ENCODE measurements around the gene MMRN2. TPM values are rescaled to one million over a fixed set of nuclear protein-coding genes. Genes with fewer than 3 reads are reported as not detected.
A peak's percentile ranks its signal among the peaks of the same experiment; 100 is the strongest.

The MMRN2 gene
- total RNA-seq, 1 donor from 2014 or later: 3.9 TPM

GRCh38 chr10:86946213-86947155, 10.9 kb downstream of the MMRN2 start:
- H3K36me3 ChIP-seq (ENCODE audit: control insufficient read depth, insufficient read depth, low read length): no peaks in the 10 kb centered on the region
- peaks cover 5% of the 10 kb centered on the region for H3K27me3 ChIP-seq (ENCODE audit: control insufficient read depth, insufficient read depth, low read length)
- no peak for FAIRE-seq
- TF ChIP-seq CTCF (IDR thresholded peaks at IDR 0.05; ENCODE audit: insufficient read depth, low read length, severe bottlenecking): no peak
- no peak for DNase-seq (ENCODE audit: low read depth)
- no peak overlapping the region for H3K4me3 ChIP-seq (ENCODE audit: low read depth, low read length)

DNA sequence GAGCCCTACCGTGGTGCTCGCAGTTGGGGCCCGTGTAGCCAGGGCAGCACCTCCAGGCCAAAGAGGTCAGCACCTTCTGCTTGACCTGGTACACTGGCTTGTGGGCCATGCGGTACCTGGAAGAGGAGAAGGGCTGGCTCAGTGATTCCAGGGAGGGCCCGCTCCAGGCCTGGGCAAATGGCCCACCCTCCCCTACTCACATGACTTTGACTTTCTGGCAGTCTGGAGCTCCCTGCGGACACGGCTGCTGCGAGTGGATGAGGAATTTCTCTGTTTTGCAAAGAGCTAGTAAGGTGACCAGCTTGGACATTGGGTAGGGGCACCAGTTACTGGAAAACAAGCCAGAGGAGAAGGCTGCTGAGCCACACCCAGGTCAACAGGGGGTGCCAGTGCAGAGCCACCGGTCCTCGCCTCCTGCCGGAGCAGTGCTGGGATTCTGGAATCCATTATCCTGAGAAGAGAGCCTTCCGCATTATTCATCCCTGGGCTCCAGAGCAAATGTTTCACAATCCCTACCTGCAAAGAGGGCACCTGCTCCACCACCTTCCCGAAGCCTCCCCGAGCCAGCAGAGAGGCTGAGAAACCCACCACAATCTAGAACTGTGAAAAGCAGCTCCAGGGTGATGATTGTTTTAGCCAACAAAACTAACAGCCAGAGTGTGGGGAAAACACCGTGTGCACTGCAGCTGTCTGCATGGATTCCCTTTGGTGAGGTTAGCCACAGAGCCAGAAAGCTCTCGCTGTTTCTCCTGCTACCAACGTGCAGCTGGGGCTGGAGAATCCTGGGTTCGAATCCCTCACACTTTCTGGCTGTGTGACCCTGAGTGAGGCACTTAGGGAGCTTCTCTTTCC, 11.8 kb downstream of the MMRN2 start:
- no peak overlapping the region for H3K4me3 ChIP-seq (ENCODE audit: low read depth, low read length)
- peak; percentile 38 for TF ChIP-seq CTCF (IDR thresholded peaks at IDR 0.05; ENCODE audit: insufficient read depth, low read length, severe bottlenecking)
- FAIRE-seq: no peak
- peaks cover 5% of the 10 kb centered on the region for H3K27me3 ChIP-seq (ENCODE audit: control insufficient read depth, insufficient read depth, low read length)
- DNase-seq (ENCODE audit: low read depth): no peak
- H3K36me3 ChIP-seq (ENCODE audit: control insufficient read depth, insufficient read depth, low read length): no peaks in the 10 kb centered on the region

DNA sequence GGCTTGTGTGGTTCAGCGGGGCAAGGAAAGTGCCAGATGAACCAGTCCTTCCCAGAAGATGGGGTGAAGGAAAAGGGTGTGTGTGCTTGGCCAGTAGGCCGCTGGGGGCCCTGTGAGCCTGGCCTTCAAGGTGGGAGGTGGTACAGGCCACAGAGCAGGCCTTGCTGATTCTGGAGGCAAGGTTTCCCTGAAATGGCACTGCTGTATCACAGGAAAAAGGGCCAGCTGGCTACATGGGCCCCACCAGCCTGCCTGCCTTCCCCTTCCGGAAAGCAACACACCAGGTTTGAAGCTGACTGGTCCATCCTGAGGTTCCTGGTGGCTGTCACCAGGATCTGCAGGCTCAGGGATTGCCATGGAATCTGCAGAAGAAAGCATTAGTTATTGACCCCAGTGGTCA, 12.5 kb downstream of the MMRN2 start:
- H3K4me3 ChIP-seq (ENCODE audit: low read depth, low read length): no peak overlapping the region
- TF ChIP-seq CTCF (IDR thresholded peaks at IDR 0.05; ENCODE audit: insufficient read depth, low read length, severe bottlenecking): no peak
- H3K36me3 ChIP-seq (ENCODE audit: control insufficient read depth, insufficient read depth, low read length): no peaks in the 10 kb centered on the region
- no peak for FAIRE-seq
- no peak for DNase-seq (ENCODE audit: low read depth)
- H3K27me3 ChIP-seq (ENCODE audit: control insufficient read depth, insufficient read depth, low read length): peaks cover 5% of the 10 kb centered on the region

DNA sequence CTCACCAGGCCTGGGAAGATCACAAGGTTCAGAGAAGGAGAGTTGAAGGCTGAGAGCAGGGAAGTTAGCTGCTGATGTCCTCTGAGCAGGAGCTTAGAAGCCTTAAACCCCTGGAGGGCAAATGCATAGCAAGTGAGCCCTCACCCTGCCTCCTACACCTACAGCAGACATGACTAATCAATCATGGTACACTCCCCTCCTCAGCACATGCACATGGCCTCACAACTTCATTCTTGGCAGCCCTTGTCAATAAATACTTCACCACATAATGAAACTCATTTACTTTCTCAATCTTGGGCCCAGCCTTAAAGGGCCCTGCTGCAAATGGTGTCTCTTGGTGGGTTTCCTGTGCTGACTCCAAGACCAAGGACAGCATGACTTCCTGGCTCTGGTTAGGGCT, 12.9 kb downstream of the MMRN2 start:
- Histone ChIP-seq H3K4me3 (ENCODE audit: low read depth, low read length) (no peak overlapping the region), H3K27me3 (ENCODE audit: control insufficient read depth, insufficient read depth, low read length) (peaks cover 5% of the 10 kb centered on the region), H3K36me3 (ENCODE audit: control insufficient read depth, insufficient read depth, low read length) (no peaks in the 10 kb centered on the region)
- DNase-seq (ENCODE audit: low read depth) (peak; percentile 67), FAIRE-seq (peak; percentile 99)
- no peak for TF ChIP-seq CTCF (IDR thresholded peaks at IDR 0.05; ENCODE audit: insufficient read depth, low read length, severe bottlenecking)

DNA sequence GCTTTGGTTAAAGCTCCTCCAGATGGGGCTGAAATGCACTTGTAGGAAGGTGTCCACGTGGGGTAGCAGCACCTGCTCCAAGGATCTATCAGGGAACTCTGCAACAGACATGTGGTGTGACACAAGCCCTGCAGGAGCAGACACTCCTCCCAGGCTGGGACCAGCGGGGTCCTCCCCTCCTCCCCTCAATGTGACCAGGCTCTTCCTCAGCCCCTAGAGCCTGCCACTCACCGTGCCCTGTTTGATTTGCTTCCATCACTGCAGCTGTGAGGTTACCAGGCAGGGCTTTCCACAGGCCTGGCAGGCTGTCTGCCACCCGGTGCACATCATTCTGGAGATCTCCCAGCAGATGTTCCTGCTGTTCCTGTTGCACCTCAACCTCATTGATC, 13.4 kb downstream of the MMRN2 start:
- no peak for DNase-seq (ENCODE audit: low read depth)
- peaks cover 5% of the 10 kb centered on the region for H3K27me3 ChIP-seq (ENCODE audit: control insufficient read depth, insufficient read depth, low read length)
- no peak overlapping the region for H3K4me3 ChIP-seq (ENCODE audit: low read depth, low read length)
- H3K36me3 ChIP-seq (ENCODE audit: control insufficient read depth, insufficient read depth, low read length): no peaks in the 10 kb centered on the region
- no peak for FAIRE-seq
- no peak for TF ChIP-seq CTCF (IDR thresholded peaks at IDR 0.05; ENCODE audit: insufficient read depth, low read length, severe bottlenecking)

All from bronchial epithelial cell (primary cell).